Upper lobe of left lung (tissue), 6 donors: Measurements from ENCODE around the gene ASPA. TPM values are rescaled to one million over a fixed set of nuclear protein-coding genes. Genes with fewer than 3 reads are reported as not detected.

Source experiments
- ATAC-seq, 2 donors: fragments of 200-7000 bp; cut with Tn5 transposase; one replicate each; pipeline ENCODE4 v1.9.1; 2022; ENCODE audit warnings: mild to moderate bottlenecking in 2 of 2, moderate library complexity in 2 of 2; ENCODE audit not compliant: low FRiP score in 2 of 2
- DNase-seq, 2 donors: peaks; one replicate each; pipeline ENCODE4 v3.0.0-alpha.2; 2019 to 2020
- H3K27ac ChIP-seq, 4 donors: fragments of 200-600 bp; sonication (generic); one replicate each; pipeline ENCODE4 v1.5.1; 2016 to 2019
- H3K27me3 ChIP-seq, 4 donors: fragments of 200-600 bp; sonication (generic); one replicate each; pipeline ENCODE4 v1.5.1; 2017 to 2019
- H3K36me3 ChIP-seq, 4 donors: fragments of 200-600 bp; sonication (generic); one replicate each; pipeline ENCODE4 v1.5.1; 2016 to 2019
- H3K4me1 ChIP-seq, 4 donors: fragments of 200-600 bp; sonication (generic); one replicate each; pipeline ENCODE4 v1.5.1; 2018 to 2019
- H3K4me3 ChIP-seq, 4 donors: fragments of 200-600 bp; sonication (generic); one replicate each; pipeline ENCODE4 v1.5.1; 2017 to 2019; ENCODE audit warnings: mild to moderate bottlenecking in 2 of 4, moderate library complexity in 1 of 4
- H3K9me3 ChIP-seq, 4 donors: fragments of 200-600 bp; sonication (generic); one replicate each; pipeline ENCODE4 v1.5.1; 2018 to 2019
- CTCF ChIP-seq, 6 experiments: fragments of 450-650 bp in 4 of 6; fragments of 200-600 bp in 2 of 6; sonication (generic) in 2 of 6; IDR thresholded peaks; one replicate each; pipeline ENCODE4 v1.5.1; 2016 to 2019; ENCODE audit warnings: antibody characterized with exemption in 6 of 6
- EP300 ChIP-seq, 4 donors: sonication (generic); formaldehyde crosslinking; IDR thresholded peaks; one replicate each; pipeline ENCODE4 v1.5.1; 2017; ENCODE audit warnings: antibody characterized with exemption in 4 of 4, control low read depth in 2 of 4
- POLR2A ChIP-seq, 4 donors: fragments of 450-650 bp; IDR thresholded peaks; one replicate each; pipeline ENCODE4 v1.5.1; 2016 to 2017; ENCODE audit warnings: antibody characterized with exemption in 4 of 4, mild to moderate bottlenecking in 2 of 4
- POLR2AphosphoS5 ChIP-seq, 2 donors: sonication (generic); formaldehyde crosslinking; IDR thresholded peaks; one replicate each; pipeline ENCODE4 v1.5.1; 2017; ENCODE audit warnings: antibody characterized with exemption in 2 of 2
- WGBS, 2 donors: methylation state at CpG; one replicate each; pipeline ENCODE4 v1.1.5; 2017 to 2018; 5-methylcytosine and 5-hydroxymethylcytosine counted together
- total RNA-seq, 6 donors: library from RNA; depleted of rRNA in 4 of 6; stranded (reverse); fragments of >200 nt in 4 of 6; gene quantifications; one replicate each; pipeline versions ENCODE4 v1.1.0 to v1.2.1, GENCODE V29; 2016 to 2021
- donor health status: DM: no; HTN: no; CAD: no; lungs with moderate emphysema.
- donor health status: DM: no; HTN: yes; CAD: no; lungs with severe emphysema.

ASPA gene
- total RNA-seq, 6 donors from 2014 or later, result 0.76 to 7.6 (median 1.2) TPM

- no peak overlapping the region for H3K27ac ChIP-seq
- no peaks in the 10 kb centered on the region for H3K27me3 ChIP-seq
- WGBS, 2 donors, result 66 to 67% methylated on average over 1 of the region's 1 CpG
- no peak for TF ChIP-seq POLR2AphosphoS5 (IDR thresholded peaks at IDR 0.05)
- ATAC-seq (no peak), DNase-seq (no peak)
- peaks cover 0 to 3% (median 0%) of the 10 kb centered on the region in 4 donors for H3K9me3 ChIP-seq
- no peaks in the 10 kb centered on the region for H3K36me3 ChIP-seq
- H3K4me1 ChIP-seq, result no peaks in the 10 kb centered on the region
- H3K4me3 ChIP-seq, result no peak overlapping the region
Measured at GRCh38 chr17:3503285-3503684, 27.5 kb downstream of the ASPA start.

- WGBS, 2 donors, result 88 to 93% methylated on average over 7 of the region's 7 CpGs
- Histone ChIP-seq H3K27ac (no peak overlapping the region), H3K4me1 (no peaks in the 10 kb centered on the region), H3K9me3 (peaks cover 0 to 3% (median 0%) of the 10 kb centered on the region in 4 donors), H3K36me3 (no peaks in the 10 kb centered on the region), H3K4me3 (no peak overlapping the region), H3K27me3 (no peaks in the 10 kb centered on the region)
- DNase-seq, result no peak
- ATAC-seq, result no peak
- TF ChIP-seq POLR2A (IDR thresholded peaks at IDR 0.05) (no peak), CTCF (IDR thresholded peaks at IDR 0.05) (no peak), EP300 (IDR thresholded peaks at IDR 0.05) (no peak), POLR2AphosphoS5 (IDR thresholded peaks at IDR 0.05) (no peak)
Measured at GRCh38 chr17:3505008-3505407, 29.2 kb downstream of the ASPA start.

- H3K27me3 ChIP-seq, result no peaks in the 10 kb centered on the region
- peaks cover 0 to 2% (median 0%) of the 10 kb centered on the region in 4 donors for H3K9me3 ChIP-seq
- no peak overlapping the region for H3K27ac ChIP-seq
- 95 to 96% methylated on average over 2 of the region's 2 CpGs for WGBS, 2 donors
- DNase-seq, result no peak
- TF ChIP-seq POLR2AphosphoS5 (IDR thresholded peaks at IDR 0.05), result no peak
- no peak for TF ChIP-seq CTCF (IDR thresholded peaks at IDR 0.05)
- no peak for TF ChIP-seq POLR2A (IDR thresholded peaks at IDR 0.05)
- TF ChIP-seq EP300 (IDR thresholded peaks at IDR 0.05), result no peak
- no peak overlapping the region for H3K4me3 ChIP-seq
- H3K36me3 ChIP-seq, result no peaks in the 10 kb centered on the region
- no peaks in the 10 kb centered on the region for H3K4me1 ChIP-seq
- ATAC-seq, result no peak
Measured at GRCh38 chr17:3506054-3506453, 30.3 kb downstream of the ASPA start.

GRCh38 chr17:3507071-3507470, 31.3 kb downstream of the ASPA start:
- Histone ChIP-seq H3K9me3 (no peaks in the 10 kb centered on the region), H3K27ac (no peak overlapping the region), H3K27me3 (no peaks in the 10 kb centered on the region), H3K36me3 (no peaks in the 10 kb centered on the region), H3K4me3 (no peak overlapping the region), H3K4me1 (no peaks in the 10 kb centered on the region)
- no peak for TF ChIP-seq EP300 (IDR thresholded peaks at IDR 0.05)
- no peak for TF ChIP-seq CTCF (IDR thresholded peaks at IDR 0.05)
- TF ChIP-seq POLR2AphosphoS5 (IDR thresholded peaks at IDR 0.05), result no peak
- 63 to 68% methylated on average over 1 of the region's 1 CpG for WGBS, 2 donors
- ATAC-seq (no peak), DNase-seq (no peak)

- TF ChIP-seq POLR2A (IDR thresholded peaks at IDR 0.05) (no peak), CTCF (IDR thresholded peaks at IDR 0.05) (no peak), POLR2AphosphoS5 (IDR thresholded peaks at IDR 0.05) (no peak), EP300 (IDR thresholded peaks at IDR 0.05) (no peak)
- H3K27me3 ChIP-seq, result no peaks in the 10 kb centered on the region
- no peaks in the 10 kb centered on the region for H3K9me3 ChIP-seq
- H3K36me3 ChIP-seq, result no peaks in the 10 kb centered on the region
- 74 to 81% methylated on average over 3 of the region's 3 CpGs for WGBS, 2 donors
- no peak overlapping the region for H3K27ac ChIP-seq
- H3K4me1 ChIP-seq, result no peaks in the 10 kb centered on the region
- DNase-seq (no peak), ATAC-seq (no peak)
- no peak overlapping the region for H3K4me3 ChIP-seq
Measured at GRCh38 chr17:3507869-3508268, 32.1 kb downstream of the ASPA start.
